NCI-H774 (cell line): Measurements from ENCODE around the gene ZNF134.

Source experiments
- DNase-seq: peaks from one replicate; lab custom pipeline; 2025; lab: John Stamatoyannopoulos, UW

ZNF134 gene

DNA sequence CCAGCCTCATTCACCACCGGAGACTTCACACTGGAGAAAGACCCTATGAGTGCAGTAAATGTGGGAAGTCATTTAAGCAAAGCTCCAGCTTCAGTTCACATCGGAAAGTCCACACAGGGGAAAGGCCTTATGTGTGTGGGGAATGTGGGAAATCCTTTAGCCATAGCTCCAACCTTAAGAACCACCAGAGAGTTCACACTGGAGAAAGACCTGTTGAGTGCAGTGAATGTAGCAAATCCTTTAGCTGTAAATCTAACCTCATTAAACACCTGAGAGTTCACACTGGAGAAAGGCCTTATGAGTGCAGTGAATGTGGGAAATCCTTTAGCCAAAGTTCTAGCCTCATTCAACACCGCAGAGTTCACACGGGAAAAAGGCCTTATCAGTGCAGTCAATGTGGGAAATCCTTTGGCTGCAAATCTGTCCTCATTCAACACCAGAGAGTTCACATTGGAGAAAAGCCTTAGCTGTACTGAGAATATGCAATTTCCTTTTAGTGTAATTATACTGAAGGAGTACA is 27.7 kb downstream of the ZNF134 start:
- DNase-seq = no peak

DNA sequence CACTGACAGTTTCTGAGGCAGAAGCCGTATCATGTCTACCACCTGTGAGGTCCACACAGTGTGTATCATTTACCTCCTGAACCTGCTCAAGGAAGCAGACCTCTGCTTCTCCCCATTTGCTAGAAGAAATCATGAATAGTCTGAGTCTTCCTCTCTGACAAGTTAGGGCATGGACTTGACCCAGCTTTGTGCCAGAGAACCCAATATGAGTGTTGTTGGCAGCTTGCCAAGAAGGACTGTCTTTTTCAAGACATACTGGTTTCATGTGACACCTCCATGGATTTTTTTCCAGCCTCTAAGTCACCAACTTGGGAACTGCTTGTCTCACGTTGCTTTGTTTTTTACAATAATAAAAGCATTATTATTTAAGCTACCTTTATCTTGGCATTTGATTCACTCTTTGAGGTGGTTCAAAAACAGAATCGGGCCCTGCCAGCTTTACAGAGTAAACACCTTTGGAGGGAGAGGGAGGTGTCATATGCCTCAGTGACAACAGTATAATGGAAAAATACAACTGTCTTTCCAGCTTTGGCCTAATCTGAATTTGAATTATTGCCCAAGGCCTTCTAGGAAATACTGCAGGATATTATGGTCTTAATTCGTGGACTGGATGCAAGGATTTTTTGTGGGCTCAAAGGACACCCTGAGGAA is 28.5 kb downstream of the ZNF134 start:
- no peak for DNase-seq

DNA sequence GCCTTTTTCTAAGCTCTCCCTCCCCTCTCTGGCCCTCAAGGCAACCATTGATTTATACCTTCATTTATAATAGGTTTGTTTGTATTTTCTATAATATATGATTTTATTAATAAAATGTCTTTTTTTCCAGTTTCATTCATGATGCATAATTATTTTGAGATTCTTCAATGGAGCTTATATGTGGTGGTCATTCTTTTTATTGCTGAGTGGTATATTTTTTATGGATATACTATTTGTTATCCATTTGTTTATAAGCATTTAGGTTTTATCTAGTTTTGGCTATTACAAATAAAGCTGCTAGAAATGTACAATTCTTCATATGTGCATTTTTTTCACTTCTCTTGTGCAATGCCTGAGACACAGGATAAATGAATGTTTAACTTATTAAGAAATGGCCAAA is 29.7 kb downstream of the ZNF134 start:
- no peak for DNase-seq

DNA sequence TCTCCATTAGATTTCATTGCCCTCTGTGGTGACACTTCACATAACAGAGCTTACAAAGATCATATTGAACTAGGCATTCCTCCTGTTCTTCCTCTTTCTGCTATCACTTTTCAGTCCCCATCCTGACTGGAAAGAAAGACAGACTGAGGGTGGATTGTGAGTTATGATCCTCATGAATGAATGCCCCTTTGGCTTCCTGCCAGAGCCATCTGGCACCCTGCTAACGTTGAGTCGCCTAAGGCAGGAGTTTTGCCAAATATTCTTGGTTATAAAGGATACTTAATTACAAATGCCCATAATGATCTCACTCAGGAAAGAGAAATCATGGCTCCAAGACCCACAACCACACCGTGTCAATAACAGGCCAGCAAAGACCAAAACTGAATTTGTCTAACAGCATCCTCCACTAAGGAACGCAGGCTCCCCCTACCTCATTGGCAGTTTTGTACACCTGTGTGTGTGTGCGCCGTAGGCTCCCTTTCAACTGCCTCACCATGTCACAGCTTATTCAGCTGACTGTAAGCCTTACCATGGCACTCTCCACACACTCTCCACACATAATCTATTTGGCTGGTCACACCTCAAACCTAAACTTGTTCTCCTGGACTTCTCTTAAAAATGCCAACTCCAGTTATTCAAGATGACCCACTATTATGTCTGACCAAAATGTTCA is 34.4 kb downstream of the ZNF134 start:
- DNase-seq = no peak

DNA sequence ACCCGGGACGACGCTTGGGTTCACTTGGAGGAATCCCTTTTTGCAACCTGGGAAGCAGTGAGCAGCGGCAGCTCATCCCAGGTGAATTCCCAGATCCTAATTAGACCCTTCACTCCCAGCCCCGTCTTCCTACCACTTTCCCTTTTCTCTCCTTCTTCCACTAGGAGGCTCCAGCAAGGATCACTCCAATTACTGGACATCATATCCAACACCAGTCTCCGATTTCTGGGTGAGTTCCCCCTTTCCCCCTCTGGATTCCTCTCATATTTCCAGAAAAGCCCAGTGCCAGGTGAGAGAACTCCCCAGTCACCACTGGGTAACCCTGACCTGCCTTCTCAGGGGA is 37.6 kb downstream of the ZNF134 start:
- DNase-seq = no peak

DNA sequence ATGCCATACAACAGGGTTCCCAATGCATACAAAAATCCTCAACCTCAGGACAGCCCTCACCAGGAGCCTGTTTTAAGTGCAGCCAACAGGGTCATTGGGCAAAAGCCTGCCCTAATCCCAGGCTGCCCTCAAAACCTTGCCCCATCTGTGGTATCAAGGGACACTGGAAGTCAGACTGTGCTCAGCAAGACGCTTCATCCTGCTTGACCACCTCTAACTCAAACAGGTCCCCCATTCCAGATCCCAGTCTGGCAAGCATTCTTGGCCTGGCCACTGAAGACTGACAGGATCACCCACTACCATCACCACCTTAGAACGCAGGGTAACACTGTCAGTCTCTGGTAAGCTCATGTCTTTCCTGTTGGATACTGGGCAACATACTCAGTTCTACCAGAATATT is 39.6 kb downstream of the ZNF134 start:
- no peak for DNase-seq

DNA sequence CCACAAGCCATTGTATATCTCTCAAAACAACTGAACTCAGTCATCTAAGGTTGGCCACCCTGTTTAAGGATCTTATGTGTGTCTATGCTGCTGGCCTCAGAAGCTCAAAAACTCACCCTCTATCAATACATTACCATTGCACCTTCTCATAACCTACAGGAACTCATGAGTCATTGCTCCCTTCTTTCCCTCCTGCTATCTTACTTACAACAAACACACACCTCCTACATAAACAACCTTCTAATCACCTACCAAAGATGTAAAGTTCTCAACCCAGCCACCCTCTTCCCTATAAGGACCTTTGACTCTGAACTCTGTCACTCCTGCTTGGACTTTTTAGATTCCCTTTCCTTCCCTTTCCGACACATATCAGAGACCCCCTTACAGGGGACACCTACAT is 41.4 kb downstream of the ZNF134 start:
- DNase-seq = no peak

DNA sequence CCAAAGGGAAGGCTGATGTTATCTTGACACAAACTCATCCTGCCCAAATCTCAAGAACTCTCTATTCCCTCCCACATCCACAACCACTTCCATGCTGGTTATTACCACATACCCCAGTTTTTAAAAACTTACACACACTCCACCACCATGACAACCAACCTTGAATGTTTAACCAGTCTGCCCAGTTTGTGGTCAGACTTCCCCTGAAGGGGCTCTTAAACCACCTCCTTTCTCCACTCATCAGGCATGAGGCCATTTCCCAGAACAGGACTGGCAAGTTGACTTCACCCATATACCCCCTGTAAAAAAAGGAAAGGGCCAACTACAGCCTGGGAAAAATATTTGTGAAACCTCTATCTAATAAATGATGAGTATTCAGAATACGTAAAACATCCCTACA is 42.3 kb downstream of the ZNF134 start:
- DNase-seq = no peak

DNA sequence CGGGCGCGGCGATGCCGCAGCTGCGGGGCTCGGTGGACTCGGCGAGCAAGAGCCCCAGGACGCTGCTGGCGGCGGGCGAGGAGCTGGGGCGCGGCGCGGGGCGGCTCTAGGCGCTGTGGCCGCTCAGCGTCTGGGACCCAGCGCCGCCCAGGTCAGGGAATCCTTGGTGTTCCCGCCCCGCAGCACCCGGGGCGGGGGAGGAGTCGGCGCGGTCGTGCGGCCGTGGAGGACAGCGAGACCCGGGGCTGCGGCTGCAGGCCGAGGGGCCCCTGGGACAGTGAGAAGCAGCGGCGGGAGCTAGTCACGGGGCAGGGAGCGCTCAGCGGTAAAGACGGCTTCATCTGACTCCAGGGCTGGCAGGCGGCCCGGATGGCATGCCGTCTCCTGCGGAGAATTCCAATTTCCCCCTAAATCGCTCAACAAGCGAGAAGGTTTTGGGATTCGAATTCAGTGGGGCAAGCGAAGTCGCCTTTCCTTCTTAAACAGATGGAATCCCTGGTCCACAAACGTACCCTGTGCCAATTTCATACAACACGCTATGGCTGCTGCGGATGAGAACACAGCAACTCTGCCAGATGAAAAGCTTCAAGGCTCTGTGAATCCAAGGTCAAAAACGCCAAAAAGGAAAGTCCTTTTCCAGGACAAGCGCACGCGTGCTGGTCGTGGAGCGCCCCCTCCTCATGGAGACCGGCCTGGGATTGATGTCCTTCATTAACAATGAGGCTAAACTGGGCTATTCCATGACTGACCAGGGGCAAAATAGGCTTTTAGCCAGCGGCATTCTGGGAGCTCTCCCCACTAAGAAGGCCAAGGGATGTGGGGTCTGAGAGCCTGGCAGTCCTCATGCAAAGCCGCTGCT is 50.5 kb downstream of the ZNF134 start:
- DNase-seq = peak; percentile 52

DNA sequence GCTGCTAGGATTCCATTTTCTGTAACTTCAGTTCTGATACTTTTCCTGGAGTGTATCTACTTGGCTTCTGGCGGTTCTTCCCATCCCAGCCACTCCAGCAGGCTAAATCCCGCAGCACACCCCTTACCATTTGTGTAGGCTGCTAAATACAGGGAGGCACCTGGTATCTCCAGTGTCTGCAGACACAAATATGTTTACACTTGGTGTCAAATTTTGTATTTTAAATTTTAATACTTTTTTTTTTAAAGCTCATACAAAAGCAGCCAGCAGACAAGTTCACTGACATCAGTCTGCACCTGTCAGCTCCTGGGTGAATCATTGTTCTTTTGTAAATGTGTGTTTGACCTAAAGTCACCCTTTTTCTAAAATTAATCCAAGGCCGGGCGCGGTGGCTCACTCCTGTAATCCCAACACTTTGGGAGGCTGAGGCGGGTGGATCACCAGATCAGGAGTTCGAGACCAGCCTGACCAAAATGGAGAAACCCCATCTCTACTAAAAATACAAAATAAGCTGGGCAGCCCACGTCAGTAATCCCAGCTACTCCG is 51.3 kb downstream of the ZNF134 start:
- DNase-seq = peak; percentile 44

DNA sequence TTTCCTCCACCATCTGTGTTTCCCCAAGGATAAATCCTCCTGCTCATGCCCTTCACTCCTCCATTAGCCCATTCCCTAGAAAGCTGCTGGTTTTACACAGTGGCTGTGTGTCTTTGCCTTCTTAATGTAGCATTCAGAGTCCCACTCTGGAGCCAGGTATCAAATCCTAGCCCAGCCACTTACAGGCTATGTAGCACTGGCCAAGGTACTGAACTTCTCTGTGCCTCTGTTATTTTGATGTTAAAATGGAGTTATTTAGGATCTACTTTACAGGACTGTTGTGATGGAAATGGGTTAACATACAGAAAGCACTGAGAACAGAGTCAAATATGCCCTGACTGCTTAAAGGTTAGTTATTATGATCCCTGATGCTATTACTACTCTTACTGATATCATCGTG is 53.2 kb downstream of the ZNF134 start:
- DNase-seq = no peak

DNA sequence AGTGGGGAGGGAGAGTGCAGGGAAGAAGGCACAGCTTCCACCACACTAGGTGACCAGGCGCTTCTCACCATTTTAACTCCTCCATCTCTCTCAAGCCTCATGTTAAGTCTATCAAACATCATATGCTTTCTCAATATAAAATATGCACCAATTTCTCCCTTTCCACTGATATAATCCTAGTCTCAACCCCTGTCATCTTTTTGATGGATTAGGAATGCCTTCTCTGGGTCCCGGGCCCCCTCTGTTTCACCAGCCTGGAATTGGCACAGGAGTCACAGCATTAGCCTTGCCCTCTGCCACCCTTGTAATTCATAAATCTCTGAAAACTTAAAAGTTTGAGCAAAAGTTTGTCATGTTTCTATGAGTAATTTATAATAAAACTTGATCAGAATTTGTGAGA is 54.6 kb downstream of the ZNF134 start, which contains the start of gene ZSCAN4:
Gene ZSCAN4, plus strand, starts transcription at position 301 of the 400 bp plus-strand sequence. CDS start 7,211 bp downstream, outside the sequence.
- DNase-seq = no peak

DNA sequence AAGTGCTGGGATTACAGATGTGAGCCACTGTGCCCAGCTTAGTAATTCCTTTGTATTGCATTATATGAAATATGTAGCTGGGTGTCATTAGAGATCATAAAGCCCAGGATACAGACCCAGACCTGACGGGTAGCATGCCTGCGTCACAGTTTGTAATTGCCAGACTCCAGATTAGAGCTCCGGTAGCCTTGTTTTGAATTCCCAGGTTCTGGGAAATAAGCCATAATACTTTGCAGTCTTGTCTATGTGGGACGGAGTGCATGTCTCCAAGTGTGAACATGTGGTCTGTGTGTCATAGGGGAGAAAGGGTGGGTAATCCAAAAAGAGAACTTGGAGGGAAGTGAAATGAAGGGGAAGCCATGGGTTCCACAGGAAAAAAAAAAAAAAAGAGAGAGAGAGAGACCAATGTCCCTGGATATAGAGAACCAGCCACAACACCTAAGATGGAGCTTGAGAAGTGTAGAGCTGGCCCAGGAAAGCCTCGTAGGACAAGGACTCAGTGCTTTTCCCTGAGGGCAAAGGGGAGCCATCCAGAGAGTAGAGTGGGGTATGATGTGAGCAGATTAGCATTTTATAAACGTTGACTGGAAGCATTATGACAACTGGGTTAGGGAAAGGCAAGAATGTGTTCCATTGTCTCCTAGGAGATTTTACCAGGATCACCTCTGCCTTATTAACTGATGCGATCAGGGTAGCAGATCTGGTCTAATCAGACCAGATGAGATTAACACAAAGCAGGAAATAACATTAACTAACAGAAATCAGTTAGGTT is 57.3 kb downstream of the ZNF134 start:
- DNase-seq = no peak

DNA sequence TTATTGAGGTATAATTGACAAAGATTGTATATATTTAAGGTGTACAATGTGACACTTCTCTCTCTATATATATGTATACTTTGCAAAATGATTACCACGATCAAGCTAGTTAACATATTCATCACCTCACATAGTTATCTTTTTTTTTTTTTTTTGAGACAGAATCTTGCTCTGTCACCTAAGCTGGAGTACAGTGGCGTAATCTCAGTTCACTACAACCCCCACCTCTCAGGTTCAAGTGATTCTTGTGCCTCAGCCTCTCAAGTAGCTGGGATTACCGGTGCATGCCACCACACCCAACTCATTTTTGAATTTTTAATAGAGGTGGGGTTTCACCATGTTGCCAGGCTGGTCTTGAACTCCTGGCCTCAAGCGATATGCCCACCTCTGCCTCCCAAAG is 58.4 kb downstream of the ZNF134 start:
- no peak for DNase-seq
